Type B pancreatic cell (in vitro differentiated cells): ENCODE results near the gene PPM1F. TPM values are rescaled to one million over a fixed set of nuclear protein-coding genes. Genes with fewer than 3 reads are reported as not detected.
A peak's percentile ranks its signal among the peaks of the same experiment; 100 is the strongest.

ENCODE experiments used
- DNase-seq: peaks from one replicate; pipeline ENCODE4 v3.0.0; 2021; ENCODE audit warnings: mixed read lengths; ENCODE audit not compliant: unreplicated experiment; ENCODE audit errors: extremely low spot score
- H3K27ac Mint-ChIP-seq: 2 replicates; pipeline ENCODE4 v1.8.0; 2021; ENCODE audit warnings: mild to moderate bottlenecking, mixed read lengths
- H3K27me3 Mint-ChIP-seq: 2 replicates; pipeline ENCODE4 v1.8.0; 2021; ENCODE audit warnings: mixed read lengths
- H3K36me3 Mint-ChIP-seq: 2 replicates; pipeline ENCODE4 v1.8.0; 2021; ENCODE audit warnings: mixed read lengths
- H3K4me1 Mint-ChIP-seq: one replicate; pipeline ENCODE4 v1.8.0; 2021; ENCODE audit warnings: mixed read lengths; ENCODE audit not compliant: unreplicated experiment
- H3K4me3 Mint-ChIP-seq: 2 replicates; pipeline ENCODE4 v1.8.0; 2021; ENCODE audit warnings: mild to moderate bottlenecking, mixed read lengths
- H3K9me3 Mint-ChIP-seq: 2 replicates; pipeline ENCODE4 v1.8.0; 2021; ENCODE audit warnings: mixed read lengths
- total RNA-seq: library from RNA; stranded (reverse); gene quantifications from 2 replicates; pipeline ENCODE4 v1.2.1, GENCODE V29; 2021; ENCODE audit warnings: low replicate concordance
- TF ChIP-seq, protein P1 (sequence below): fragments of 200-600 bp; sonication (generic); conservative IDR thresholded peaks from 2 replicates; pipeline ENCODE4 v1.5.0; 2021; ENCODE audit warnings: antibody characterized with exemption, mild to moderate bottlenecking

Gene PPM1F
- total RNA-seq, 1 donor from 2014 or later: 25.1 TPM

DNA sequence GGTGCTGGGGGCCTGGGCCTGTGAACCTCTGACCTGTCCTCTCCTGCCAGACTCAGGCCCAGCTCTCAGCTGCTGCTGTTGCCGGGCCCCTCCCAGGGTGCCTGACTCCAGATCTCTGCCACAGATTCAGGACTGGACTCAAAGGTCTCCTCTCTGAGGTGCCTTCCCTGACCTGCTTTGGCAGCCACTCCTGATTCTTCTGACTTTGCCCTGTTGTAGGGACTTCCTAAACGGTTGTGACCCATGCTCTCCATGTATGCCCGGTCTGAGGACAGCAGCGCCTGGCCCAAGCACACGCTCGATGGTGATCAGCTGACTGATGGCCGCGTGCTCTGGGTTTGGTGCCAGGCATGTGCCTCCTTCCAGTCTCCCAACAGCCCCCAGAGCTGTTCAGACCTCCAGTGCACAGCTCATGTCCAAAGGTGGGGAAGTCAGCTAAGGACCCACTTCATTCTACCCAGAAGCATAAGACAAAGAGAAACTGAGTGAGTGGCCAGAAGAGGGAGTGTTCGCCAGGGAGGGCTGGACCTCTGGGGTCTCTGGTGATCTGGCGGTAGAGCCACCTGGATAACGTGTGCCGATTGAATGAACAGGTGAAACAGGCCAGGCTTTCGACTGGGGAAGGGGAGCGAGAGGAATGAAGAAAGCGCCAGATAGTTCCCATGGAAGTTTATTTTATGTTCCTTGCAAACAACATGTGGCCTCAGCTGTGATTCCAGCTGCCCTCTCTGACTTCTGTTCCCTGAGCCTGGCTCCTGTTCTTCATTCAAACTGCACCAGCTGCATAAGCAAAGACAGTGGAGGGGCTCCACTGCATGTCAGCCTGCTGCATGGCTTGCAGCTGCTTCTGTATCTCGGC is 38.0 kb upstream of the PPM1F start:
- peaks cover 37% of the 10 kb centered on the region for H3K27me3 Mint-ChIP-seq
- H3K4me3 Mint-ChIP-seq: no peak overlapping the region
- H3K9me3 Mint-ChIP-seq: no peaks in the 10 kb centered on the region
- H3K27ac Mint-ChIP-seq: no peak overlapping the region
- H3K4me1 Mint-ChIP-seq: no peaks in the 10 kb centered on the region
- no peaks in the 10 kb centered on the region for H3K36me3 Mint-ChIP-seq
- TF ChIP-seq, protein P1, sequence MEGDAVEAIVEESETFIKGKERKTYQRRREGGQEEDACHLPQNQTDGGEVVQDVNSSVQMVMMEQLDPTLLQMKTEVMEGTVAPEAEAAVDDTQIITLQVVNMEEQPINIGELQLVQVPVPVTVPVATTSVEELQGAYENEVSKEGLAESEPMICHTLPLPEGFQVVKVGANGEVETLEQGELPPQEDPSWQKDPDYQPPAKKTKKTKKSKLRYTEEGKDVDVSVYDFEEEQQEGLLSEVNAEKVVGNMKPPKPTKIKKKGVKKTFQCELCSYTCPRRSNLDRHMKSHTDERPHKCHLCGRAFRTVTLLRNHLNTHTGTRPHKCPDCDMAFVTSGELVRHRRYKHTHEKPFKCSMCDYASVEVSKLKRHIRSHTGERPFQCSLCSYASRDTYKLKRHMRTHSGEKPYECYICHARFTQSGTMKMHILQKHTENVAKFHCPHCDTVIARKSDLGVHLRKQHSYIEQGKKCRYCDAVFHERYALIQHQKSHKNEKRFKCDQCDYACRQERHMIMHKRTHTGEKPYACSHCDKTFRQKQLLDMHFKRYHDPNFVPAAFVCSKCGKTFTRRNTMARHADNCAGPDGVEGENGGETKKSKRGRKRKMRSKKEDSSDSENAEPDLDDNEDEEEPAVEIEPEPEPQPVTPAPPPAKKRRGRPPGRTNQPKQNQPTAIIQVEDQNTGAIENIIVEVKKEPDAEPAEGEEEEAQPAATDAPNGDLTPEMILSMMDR: no peak
- DNase-seq: no peak

DNA sequence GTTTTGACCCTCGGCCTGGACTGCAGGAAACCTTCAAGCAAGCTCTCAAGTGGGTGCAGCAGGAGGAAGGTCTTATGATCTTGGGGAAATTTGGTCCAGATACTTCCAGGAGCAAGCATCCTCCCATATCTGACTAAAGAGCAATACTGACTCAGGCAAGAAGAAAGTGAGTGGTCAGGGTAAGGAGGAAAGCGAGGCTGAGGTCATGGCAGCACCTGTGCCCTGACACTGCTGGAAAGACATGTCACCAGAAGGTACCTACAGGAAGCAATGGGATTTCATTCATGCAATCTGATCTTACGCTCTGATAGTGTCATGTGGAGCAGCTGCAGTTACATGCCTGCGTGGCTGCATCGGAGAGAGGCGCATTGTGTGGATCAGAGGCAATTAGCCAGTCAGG is 36.4 kb upstream of the PPM1F start:
- no peak overlapping the region for H3K27ac Mint-ChIP-seq
- TF ChIP-seq, protein P1: no peak
- H3K4me3 Mint-ChIP-seq: no peak overlapping the region
- no peak for DNase-seq
- no peaks in the 10 kb centered on the region for H3K9me3 Mint-ChIP-seq
- no peaks in the 10 kb centered on the region for H3K36me3 Mint-ChIP-seq
- H3K4me1 Mint-ChIP-seq: no peaks in the 10 kb centered on the region
- peaks cover 35% of the 10 kb centered on the region for H3K27me3 Mint-ChIP-seq

DNA sequence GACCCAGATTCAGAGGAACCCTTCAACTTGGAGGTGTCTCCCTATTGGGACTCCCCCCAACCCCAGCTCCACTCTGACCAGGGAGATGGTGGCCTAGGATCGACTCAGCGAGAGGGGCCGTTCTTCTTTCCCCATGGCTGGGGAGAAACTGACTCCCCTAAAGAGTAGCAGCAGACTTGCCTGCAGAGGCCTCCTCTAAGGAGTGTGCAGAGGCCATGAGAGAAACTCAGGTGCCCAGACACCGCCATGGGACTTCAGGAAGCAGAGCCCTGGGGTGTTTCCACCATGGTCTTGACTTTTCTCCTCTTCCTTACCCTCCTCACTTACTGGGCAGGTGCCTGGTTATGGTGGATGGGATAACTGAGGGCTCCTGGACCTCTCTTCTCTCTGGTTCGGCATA is 32.6 kb upstream of the PPM1F start:
- Mint-ChIP-seq H3K4me3 (no peak overlapping the region), H3K36me3 (no peaks in the 10 kb centered on the region), H3K9me3 (no peaks in the 10 kb centered on the region), H3K27ac (no peak overlapping the region), H3K27me3 (peaks cover 19% of the 10 kb centered on the region), H3K4me1 (peaks cover 11% of the 10 kb centered on the region)
- TF ChIP-seq, protein P1: no peak
- DNase-seq: no peak

DNA sequence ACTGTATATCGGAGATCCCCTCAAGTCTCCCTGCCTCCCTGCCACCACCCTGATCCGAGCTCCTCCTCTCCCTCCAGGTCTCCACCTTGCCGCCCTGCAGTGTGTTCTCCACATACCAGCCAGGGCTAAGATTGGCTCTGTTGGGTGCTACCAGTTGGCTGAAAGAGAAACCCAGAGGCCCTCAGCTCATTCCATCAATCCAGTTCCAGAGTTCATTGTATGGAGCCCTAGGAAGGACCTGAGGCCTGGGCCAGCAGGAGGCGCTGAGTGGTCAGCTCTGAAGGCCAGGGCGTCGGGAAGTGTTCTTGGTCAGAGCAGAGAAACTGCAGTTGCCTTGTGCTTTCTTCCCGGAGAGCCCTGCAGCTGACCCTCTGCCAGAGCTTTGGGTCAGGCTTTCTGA is 32.1 kb upstream of the PPM1F start:
- Mint-ChIP-seq H3K4me3 (peak overlapping the region; percentile 71), H3K27me3 (peaks cover 16% of the 10 kb centered on the region)

DNA sequence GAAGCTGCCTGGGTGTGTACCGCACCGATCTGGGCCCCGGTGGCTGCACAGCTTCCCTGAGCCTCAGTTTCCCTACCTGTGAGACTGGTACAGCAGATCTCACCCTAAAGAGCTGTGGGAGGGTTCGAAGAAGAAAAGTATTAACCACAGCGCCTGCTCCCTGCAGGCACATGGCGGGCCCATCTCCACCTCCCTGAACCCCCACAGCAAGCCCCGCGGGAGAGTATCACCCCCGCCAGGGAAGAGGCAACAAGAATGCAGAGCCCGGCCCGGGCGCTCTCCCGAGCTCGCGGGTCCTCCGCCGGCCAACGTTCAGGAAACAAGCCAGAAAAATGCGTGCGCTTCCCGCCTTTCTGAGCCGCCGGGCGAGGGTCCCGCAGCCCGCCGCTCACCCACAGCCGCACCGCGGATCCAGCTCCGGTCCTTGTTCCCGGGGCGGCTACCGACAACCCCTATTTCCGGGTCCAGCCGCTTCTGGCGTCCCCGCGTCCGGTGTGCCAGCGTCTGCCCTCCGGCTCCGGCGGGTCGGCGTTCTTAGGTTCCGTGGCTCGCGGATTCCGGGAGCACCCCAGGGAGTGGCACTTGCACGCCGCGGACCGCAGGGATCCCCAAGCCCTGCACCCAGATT is 29.8 kb upstream of the PPM1F start, which contains the start of gene TOP3B:
Gene TOP3B (minus strand): TSS at position 450 of the 628 bp plus-strand sequence. CDS start 7,078 bp downstream, outside the sequence.
- H3K36me3 Mint-ChIP-seq: no peaks in the 10 kb centered on the region
- H3K9me3 Mint-ChIP-seq: no peaks in the 10 kb centered on the region
- peaks cover 15% of the 10 kb centered on the region for H3K4me1 Mint-ChIP-seq
- no peaks in the 10 kb centered on the region for H3K27me3 Mint-ChIP-seq
- H3K4me3 Mint-ChIP-seq: peak within 1 kb of the TSS; percentile 90
- TF ChIP-seq, protein P1: no peak
- peak; percentile 86 for DNase-seq
- peak within 1 kb of the TSS; percentile 75 for H3K27ac Mint-ChIP-seq

More for the DNA sequence above, 32.1 kb upstream of the PPM1F start:
- no peak for DNase-seq
- TF ChIP-seq, protein P1: peak; percentile 63
- Mint-ChIP-seq H3K27ac (no peak overlapping the region), H3K9me3 (no peaks in the 10 kb centered on the region), H3K36me3 (no peaks in the 10 kb centered on the region), H3K4me1 (peaks cover 15% of the 10 kb centered on the region)
